22Rv1 (cell line): ENCODE results near the gene LRRC8D.

Source experiments
- H3K27ac ChIP-seq: fragments of 450-650 bp; 2 replicates; pipeline ENCODE4 v1.5.1; 2017
- CTCF ChIP-seq: fragments of 450-650 bp; IDR thresholded peaks from 2 replicates; pipeline ENCODE4 v1.5.1; 2017; ENCODE audit warnings: mild to moderate bottlenecking
- ZFX ChIP-seq: fragments of 450-650 bp; IDR thresholded peaks from 2 replicates; pipeline ENCODE4 v1.6.1; 2017; ENCODE audit warnings: antibody characterized with exemption, borderline replicate concordance

LRRC8D gene

GRCh38 chr1:89888480-89889322 is 67.9 kb downstream of the LRRC8D start:
- no peak overlapping the region for H3K27ac ChIP-seq
- TF ChIP-seq ZFX (no peak), CTCF (no peak)

- TF ChIP-seq ZFX (no peak), CTCF (no peak)
- H3K27ac ChIP-seq, result no peak overlapping the region
These were observed 68.4 kb downstream of the LRRC8D start for GRCh38 chr1:89889323-89889615.

- no peak for TF ChIP-seq ZFX
- TF ChIP-seq CTCF, result no peak
These were observed 69.4 kb downstream of the LRRC8D start for GRCh38 chr1:89890085-89890752.

GRCh38 chr1:89892816-89893215 is 72.0 kb downstream of the LRRC8D start:
- H3K27ac ChIP-seq, result no peak overlapping the region
- TF ChIP-seq ZFX, result no peak
- TF ChIP-seq CTCF, result no peak

More at GRCh38 chr1:89890085-89890752, 69.4 kb downstream of the LRRC8D start:
- H3K27ac ChIP-seq, result peak overlapping the region; percentile 47

GRCh38 chr1:89894210-89895201 is 73.7 kb downstream of the LRRC8D start:
- no peak overlapping the region for H3K27ac ChIP-seq
- TF ChIP-seq ZFX (no peak), CTCF (no peak)

- H3K27ac ChIP-seq, result no peak overlapping the region
- TF ChIP-seq ZFX (no peak), CTCF (no peak)
These were observed 75.5 kb downstream of the LRRC8D start for GRCh38 chr1:89896105-89896942.
